Measurements from ENCODE around the gene SLC28A1.
A peak's percentile ranks its signal among the peaks of the same experiment; 100 is the strongest.
"Not testable (repeated sequence)": the region's sequence is repeated elsewhere in the genome, so short reads cannot be mapped to it uniquely, and the experiment has no call there.

Gene SLC28A1

GRCh38 chr15:84909029-84909428 is 24.6 kb downstream of the SLC28A1 start:
- no peak for DNase-seq (ENCODE audit: low read depth in 3 of 3, low spot score in 1 of 3)

DNA sequence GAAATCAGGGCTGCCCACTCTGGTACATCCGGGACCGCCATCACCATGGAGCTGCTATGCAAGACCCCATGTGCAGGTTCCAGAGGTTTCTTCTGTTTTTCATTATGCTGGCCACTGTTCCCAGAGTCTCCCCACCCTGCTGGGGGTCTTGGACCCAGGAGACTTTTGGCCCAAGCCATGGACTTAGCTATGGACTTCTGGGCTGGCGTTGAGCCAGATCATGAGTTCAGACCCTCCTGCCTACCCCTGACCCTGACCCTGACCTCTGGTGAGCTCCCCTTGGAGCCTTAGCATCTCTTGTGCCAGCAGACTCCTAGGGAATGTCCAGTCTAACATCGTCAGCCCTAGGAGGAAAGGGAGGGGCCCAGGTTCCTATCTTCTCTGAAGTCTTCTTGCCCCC is 25.3 kb downstream of the SLC28A1 start:
- no peak for DNase-seq (ENCODE audit: low read depth in 3 of 3, low spot score in 1 of 3)

DNA sequence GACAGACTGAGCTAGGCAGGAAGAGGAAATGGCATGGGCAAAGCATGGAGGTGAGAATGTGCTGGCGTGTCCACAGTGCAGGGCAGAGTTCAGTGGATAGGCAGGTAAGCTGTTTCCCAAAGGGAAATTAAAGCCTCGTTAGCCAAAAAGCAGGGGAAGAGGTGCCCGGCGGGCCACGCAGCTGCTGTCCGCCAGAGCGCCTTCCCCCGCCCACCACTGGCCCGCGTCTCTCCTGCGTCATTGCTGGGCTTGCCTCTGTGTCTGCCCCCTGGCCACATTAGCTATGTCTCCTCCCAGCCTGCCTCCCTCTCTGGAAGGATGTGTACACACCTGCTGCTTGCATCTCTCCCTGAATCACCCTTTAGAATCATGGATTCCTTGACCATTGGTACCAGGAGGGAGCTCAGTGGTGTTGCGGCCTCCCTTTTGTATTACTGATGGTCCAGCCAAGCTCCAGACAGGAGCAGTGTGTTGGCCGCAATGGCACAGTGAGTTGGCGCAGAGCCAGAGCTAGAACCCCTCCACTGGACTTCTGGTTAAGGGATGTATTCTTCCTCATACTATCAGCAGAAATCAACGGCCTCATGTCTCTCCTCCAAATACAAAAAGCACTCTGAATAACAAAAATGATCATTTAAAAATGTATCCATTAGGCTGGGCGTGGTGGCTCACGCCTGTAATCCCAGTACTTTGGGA is 26.6 kb downstream of the SLC28A1 start:
- no peak for DNase-seq (ENCODE audit: low read depth in 3 of 3, low spot score in 1 of 3)

DNA sequence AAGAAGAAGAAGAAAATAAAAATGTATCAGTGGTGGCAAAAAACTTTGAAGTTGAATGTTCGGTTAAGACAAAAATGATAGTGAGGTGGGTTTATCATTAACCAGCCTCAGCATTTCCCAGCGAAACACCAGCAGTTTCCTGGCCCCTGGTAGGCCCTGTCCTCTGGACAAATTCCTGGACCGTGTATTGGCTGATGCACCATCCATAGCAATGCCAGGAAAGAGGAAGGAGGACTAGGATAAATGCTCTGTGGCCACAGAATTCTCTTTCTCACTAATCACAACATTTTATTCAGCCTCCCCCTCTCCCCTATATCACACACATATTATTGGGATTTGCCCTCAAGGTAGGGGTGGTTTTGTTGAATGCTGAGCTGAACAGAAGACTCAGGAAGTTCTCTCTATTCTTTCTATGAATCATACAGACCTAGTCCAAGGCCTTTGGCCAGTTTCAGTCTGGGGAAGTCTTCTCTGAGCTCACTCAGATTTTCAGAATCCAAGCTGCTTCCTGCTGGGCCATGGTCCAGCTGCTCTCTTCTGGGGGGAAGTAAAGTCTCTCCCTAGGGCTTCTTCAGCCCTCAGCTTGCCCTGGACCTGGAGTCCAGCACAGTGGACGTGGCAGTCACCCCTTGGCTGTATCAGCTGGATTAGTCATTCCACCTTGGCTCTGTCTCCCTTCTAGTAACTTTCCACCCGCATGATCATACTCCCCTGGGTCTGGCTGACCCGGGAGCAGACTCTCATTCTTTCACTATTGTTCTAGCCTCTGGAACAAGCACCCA is 27.6 kb downstream of the SLC28A1 start:
- DNase-seq (ENCODE audit: low read depth in 3 of 3, low spot score in 1 of 3): no peak

GRCh38 chr15:84913360-84913723 is 28.9 kb downstream of the SLC28A1 start:
- DNase-seq (ENCODE audit: low read depth in 3 of 3, low spot score in 1 of 3): no peak

DNA sequence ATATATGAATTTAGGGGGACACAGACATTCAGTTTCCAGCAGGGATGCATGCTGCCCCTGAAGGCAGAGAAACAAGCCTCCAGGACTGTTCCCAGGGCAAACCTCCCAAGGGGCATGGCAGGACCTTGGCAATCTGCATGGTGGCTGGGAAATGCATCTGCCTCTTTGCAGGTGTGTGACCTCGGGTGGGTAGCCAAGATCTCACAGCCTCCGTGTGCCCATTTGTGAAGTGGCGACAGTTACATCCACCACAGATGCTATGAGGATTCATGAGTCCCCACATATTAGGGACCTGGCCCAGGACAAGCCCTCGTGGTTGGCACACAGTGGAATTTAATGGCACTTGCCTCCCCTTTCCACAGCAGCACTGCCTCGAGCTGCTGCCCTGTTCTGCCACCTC is 29.9 kb downstream of the SLC28A1 start:
- no peak for DNase-seq (ENCODE audit: low read depth in 3 of 3, low spot score in 1 of 3)

DNA sequence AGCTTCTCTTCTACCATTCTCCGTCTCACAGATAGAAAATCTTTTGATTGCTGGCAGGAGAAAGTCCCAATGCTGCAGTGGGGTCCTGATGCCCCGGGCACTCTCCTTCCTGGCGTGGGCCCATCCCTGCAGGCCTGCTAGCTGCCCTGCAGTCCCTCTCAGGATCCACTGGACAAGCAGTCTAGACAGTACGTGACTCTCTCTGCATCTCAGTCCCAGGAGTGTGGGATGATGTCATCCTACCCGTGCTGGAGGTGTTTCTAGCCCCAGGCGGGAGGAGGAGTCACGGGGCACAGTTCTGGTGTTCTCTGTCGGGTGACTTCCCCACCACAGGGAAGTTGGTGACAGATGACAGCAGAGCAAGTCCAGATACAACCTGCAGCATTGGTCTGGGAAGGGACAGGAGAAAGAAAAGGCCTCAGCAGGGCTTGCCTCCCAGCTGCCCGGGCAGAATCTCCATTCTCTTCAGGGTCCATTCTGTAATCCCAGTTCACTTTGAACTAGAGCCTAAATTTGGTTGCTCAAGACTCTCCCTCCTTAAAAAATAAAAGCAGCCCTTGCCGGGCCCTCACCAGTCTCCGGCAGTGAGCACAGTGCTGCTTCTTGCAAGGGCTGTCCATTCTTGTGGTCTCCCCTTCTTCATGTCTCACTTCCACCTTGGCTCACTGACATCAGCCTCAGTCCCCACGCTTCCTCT is 30.6 kb downstream of the SLC28A1 start:
- peak in 1 of 3 donors; percentile 5 for DNase-seq (ENCODE audit: low read depth in 3 of 3, low spot score in 1 of 3)

DNA sequence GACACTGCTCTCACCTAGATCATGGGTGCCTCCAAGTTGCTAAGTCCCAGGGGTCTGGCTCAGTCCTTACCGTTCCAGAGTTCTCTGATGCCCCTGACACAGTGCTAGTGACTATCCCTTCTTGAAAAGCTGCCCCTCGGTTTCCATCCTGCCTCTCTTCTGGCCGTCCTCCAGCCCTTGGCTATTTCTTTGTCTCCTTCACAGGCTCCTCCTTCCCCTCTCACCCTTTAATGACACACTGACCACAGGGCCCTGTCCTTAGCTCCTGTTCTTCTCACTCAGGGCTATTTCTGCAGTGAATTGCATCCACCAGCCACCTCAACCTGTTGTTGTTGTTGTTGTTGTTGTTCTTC is 31.1 kb downstream of the SLC28A1 start:
- no peak for DNase-seq (ENCODE audit: low read depth in 3 of 3, low spot score in 1 of 3)

DNA sequence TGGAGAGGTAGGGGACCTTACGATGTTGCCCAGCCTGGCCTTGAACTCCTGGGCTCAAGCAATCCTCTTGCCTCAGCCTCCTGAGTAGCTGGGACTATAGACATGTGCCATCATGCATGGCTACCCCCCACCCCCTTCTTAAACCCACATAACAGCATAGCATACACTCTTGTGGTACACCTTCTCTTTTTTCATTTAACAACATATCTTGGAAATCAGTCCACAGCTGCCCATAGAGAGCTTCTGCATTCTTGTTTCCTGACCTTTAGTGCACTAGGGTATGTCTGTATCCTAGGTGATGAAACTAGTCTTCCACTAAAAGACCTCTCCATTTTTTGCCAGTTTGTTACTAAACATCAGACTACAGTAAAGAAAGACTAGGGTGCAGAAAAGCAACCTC is 33.0 kb downstream of the SLC28A1 start:
- DNase-seq (ENCODE audit: low read depth in 3 of 3, low spot score in 1 of 3): no peak

- DNase-seq (ENCODE audit: low read depth in 3 of 3, low spot score in 1 of 3): no peak
Observed at GRCh38 chr15:84919106-84919667, 34.7 kb downstream of the SLC28A1 start.

- DNase-seq (ENCODE audit: low read depth in 3 of 3, low spot score in 1 of 3): no peak
Observed at GRCh38 chr15:84921121-84921520, 36.7 kb downstream of the SLC28A1 start.

GRCh38 chr15:84922530-84922929 is 38.1 kb downstream of the SLC28A1 start:
- DNase-seq (ENCODE audit: low read depth in 3 of 3, low spot score in 1 of 3): no peak

GRCh38 chr15:84924077-84924731 is 39.7 kb downstream of the SLC28A1 start:
- no peak for DNase-seq (ENCODE audit: low read depth in 3 of 3, low spot score in 1 of 3)

DNA sequence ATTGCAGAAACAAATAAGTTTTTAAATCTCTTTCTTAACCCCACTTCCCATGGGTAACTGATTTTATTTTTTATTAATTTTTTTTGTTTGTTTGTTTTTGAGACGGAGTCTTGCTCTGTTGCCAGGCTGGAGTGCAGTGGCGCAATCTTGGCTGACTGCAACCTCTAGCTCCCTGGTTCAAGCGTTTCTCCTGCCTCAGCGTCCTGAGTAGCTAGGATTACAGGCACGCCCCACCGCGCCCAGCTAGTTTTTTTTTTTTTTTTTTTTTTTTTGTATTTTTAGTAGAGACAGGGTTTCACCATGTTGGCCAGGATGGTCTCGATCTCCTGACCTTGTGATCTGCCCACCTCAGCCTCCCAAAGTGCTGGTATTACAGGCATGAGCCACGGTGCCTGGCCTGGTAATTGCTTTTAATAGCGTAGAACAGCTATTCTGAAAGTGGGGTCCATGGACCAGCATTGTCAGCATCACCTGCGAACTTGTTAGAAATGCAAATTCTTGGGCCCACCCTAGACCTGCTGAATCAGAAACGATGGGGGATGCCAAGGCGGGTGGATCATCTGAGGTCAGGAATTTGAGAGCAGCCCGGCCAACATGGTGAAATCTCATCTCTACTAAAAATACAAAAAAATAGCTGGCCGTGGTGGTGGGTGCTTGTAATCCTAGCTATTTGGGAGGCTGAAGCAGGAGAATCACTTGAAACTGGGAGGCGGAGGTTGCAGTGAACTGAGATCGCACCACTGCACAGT is 40.5 kb downstream of the SLC28A1 start:
- DNase-seq (ENCODE audit: low read depth in 3 of 3, low spot score in 1 of 3): not testable (repeated sequence)

DNA sequence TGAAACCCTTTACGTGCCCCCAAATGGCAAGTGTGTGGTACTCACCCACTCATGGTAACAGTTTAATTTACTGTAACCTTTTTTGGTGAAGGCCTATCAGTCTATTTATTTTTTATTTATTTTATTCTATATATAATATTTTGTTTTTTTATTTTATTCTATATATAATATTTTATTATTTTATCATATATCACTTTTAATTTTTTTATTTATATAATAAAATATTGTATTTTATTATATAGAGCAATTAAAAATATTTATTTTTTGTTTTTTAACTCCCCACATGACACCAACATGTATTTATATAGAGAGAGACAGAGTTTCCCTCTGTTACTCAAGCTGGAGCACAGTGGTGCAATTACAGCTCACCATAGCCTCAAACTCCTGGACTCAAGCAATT is 41.4 kb downstream of the SLC28A1 start:
- no peak for DNase-seq (ENCODE audit: low read depth in 3 of 3, low spot score in 1 of 3)

- no peak for DNase-seq (ENCODE audit: low read depth in 3 of 3, low spot score in 1 of 3)
Observed at GRCh38 chr15:84926491-84927230, 42.2 kb downstream of the SLC28A1 start.

- DNase-seq (ENCODE audit: low read depth in 3 of 3, low spot score in 1 of 3): no peak
Observed at GRCh38 chr15:84928843-84929168, 44.3 kb downstream of the SLC28A1 start.

- DNase-seq (ENCODE audit: low read depth in 3 of 3, low spot score in 1 of 3): no peak
Observed at GRCh38 chr15:84929795-84930603, 45.5 kb downstream of the SLC28A1 start.
